Neural progenitor cell (in vitro differentiated cells): ENCODE data around the gene HTR3A. TPM values are rescaled to one million over a fixed set of nuclear protein-coding genes. Genes with fewer than 3 reads are reported as not detected.
"Not testable (repeated sequence)": the region's sequence is repeated elsewhere in the genome, so short reads cannot be mapped to it uniquely, and the experiment has no call there.

Source experiments
- DNase-seq: peaks from one replicate; pipeline ENCODE4 v3.0.0-alpha.2; 2016; ENCODE audit warnings: low spot score
- H2AFZ ChIP-seq: fragments of 200-600 bp; sonication (generic); replicated peaks from 2 replicates; pipeline ENCODE4 v1.6.1; 2016; ENCODE audit warnings: antibody characterized with exemption
- H3F3A ChIP-seq: fragments of 200-600 bp; sonication (generic); 2 replicates; pipeline ENCODE4 v1.6.1; 2016; ENCODE audit warnings: antibody characterized with exemption, low read depth
- H3K27ac ChIP-seq: fragments of 200-600 bp; sonication (generic); 2 replicates; pipeline ENCODE4 v1.5.1; 2016; ENCODE audit warnings: mild to moderate bottlenecking
- H3K27me3 ChIP-seq: fragments of 200-600 bp; sonication (generic); 2 replicates; pipeline ENCODE4 v1.6.1; 2016; ENCODE audit warnings: mild to moderate bottlenecking, moderate library complexity
- H3K36me3 ChIP-seq: fragments of 200-600 bp; sonication (generic); 2 replicates; pipeline ENCODE4 v1.5.1; 2016
- H3K4me1 ChIP-seq: fragments of 200-600 bp; sonication (generic); 2 replicates; pipeline ENCODE4 v1.6.1; 2016; ENCODE audit warnings: mixed run types
- H3K4me2 ChIP-seq: fragments of 200-600 bp; sonication (generic); 2 replicates; pipeline ENCODE4 v1.6.1; 2016
- H3K4me3 ChIP-seq: fragments of 200-600 bp; sonication (generic); 2 replicates; pipeline ENCODE4 v1.5.1; 2016
- H3K79me2 ChIP-seq: fragments of 200-600 bp; sonication (generic); 2 replicates; pipeline ENCODE4 v1.6.1; 2016; ENCODE audit warnings: low read depth
- H3K9ac ChIP-seq: fragments of 200-600 bp; sonication (generic); 2 replicates; pipeline ENCODE4 v1.6.1; 2016
- H3K9me3 ChIP-seq: fragments of 200-600 bp; sonication (generic); 2 replicates; pipeline ENCODE4 v1.5.1; 2016; ENCODE audit warnings: low read depth
- H4K20me1 ChIP-seq: fragments of 200-600 bp; sonication (generic); 2 replicates; pipeline ENCODE4 v1.6.1; 2016; ENCODE audit warnings: low read depth
- H3K27ac Mint-ChIP-seq: 3 replicates; pipeline ENCODE4 v1.8.0; 2021; ENCODE audit warnings: mixed read lengths
- H3K27me3 Mint-ChIP-seq: 2 replicates; pipeline ENCODE4 v1.8.0; 2022; ENCODE audit warnings: low read depth, mild to moderate bottlenecking, inconsistent platforms, moderate library complexity, mixed read lengths; ENCODE audit not compliant: insufficient read depth
- H3K36me3 Mint-ChIP-seq: 3 replicates; pipeline ENCODE4 v1.8.0; 2021; ENCODE audit warnings: mixed read lengths
- H3K4me1 Mint-ChIP-seq: 3 replicates; pipeline ENCODE4 v1.8.0; 2021; ENCODE audit warnings: mixed read lengths
- H3K4me3 Mint-ChIP-seq: 3 replicates; pipeline ENCODE4 v1.8.0; 2021; ENCODE audit warnings: mild to moderate bottlenecking, moderate library complexity, mixed read lengths
- H3K9me3 Mint-ChIP-seq: 3 replicates; pipeline ENCODE4 v1.8.0; 2020; ENCODE audit warnings: mixed read lengths
- CTCF ChIP-seq: fragments of 200-600 bp; sonication (generic); IDR thresholded peaks from 2 replicates; pipeline ENCODE4 v1.5.1; 2017; ENCODE audit warnings: antibody characterized with exemption, mild to moderate bottlenecking
- EZH2 ChIP-seq: fragments of 200-600 bp; sonication (generic); IDR thresholded peaks from 2 replicates; pipeline ENCODE4 v1.6.1; 2017; ENCODE audit warnings: antibody characterized with exemption, mild to moderate bottlenecking, moderate library complexity
- EZH2phosphoT487 ChIP-seq: fragments of 200-600 bp; sonication (generic); IDR thresholded peaks from 2 replicates; pipeline ENCODE4 v1.6.1; 2017; ENCODE audit warnings: antibody characterized with exemption
- total RNA-seq: library from RNA; depleted of rRNA; stranded (reverse); fragments of >200 nt; gene quantifications from 2 replicates; pipeline ENCODE4 v1.2.3, GENCODE V29; 2015; ENCODE audit warnings: low replicate concordance

Gene HTR3A
- total RNA-seq, 1 donor from 2014 or later: not detected

GRCh38 chr11:113937918-113938317 is 37.0 kb upstream of the HTR3A start:
- no peak overlapping the region for H3K27ac ChIP-seq
- TF ChIP-seq EZH2phosphoT487 (no peak), CTCF (no peak), EZH2 (no peak)
- no peaks in the 10 kb centered on the region for H3F3A ChIP-seq
- no peaks in the 10 kb centered on the region for H3K36me3 ChIP-seq
- no peak for DNase-seq
- H4K20me1 ChIP-seq: no peaks in the 10 kb centered on the region
- no peak overlapping the region for H3K9ac ChIP-seq
- no peaks in the 10 kb centered on the region for H3K4me1 ChIP-seq
- no peak overlapping the region for H3K4me2 ChIP-seq
- no peaks in the 10 kb centered on the region for H3K9me3 Mint-ChIP-seq
- H2AFZ ChIP-seq: no peak overlapping the region
- no peaks in the 10 kb centered on the region for H3K79me2 ChIP-seq
- no peaks in the 10 kb centered on the region for H3K36me3 Mint-ChIP-seq
- H3K9me3 ChIP-seq: no peaks in the 10 kb centered on the region
- no peaks in the 10 kb centered on the region for H3K27me3 ChIP-seq
- H3K4me3 Mint-ChIP-seq: no peak overlapping the region
- peaks cover 2% of the 10 kb centered on the region for H3K4me1 Mint-ChIP-seq
- peaks cover 5% of the 10 kb centered on the region for H3K27me3 Mint-ChIP-seq
- no peak overlapping the region for H3K27ac Mint-ChIP-seq
- H3K4me3 ChIP-seq: no peak overlapping the region

- Histone ChIP-seq H3K27me3 (no peaks in the 10 kb centered on the region), H3F3A (no peaks in the 10 kb centered on the region), H3K4me1 (no peaks in the 10 kb centered on the region), H3K36me3 (no peaks in the 10 kb centered on the region), H2AFZ (no peak overlapping the region), H3K4me2 (no peak overlapping the region), H4K20me1 (no peaks in the 10 kb centered on the region), H3K4me3 (no peak overlapping the region), H3K27ac (no peak overlapping the region), H3K9me3 (no peaks in the 10 kb centered on the region), H3K9ac (no peak overlapping the region), H3K79me2 (no peaks in the 10 kb centered on the region)
- no peak for TF ChIP-seq CTCF
- no peak for TF ChIP-seq EZH2phosphoT487
- no peak for TF ChIP-seq EZH2
- H3K9me3 Mint-ChIP-seq: no peaks in the 10 kb centered on the region
- H3K27me3 Mint-ChIP-seq: peaks cover 7% of the 10 kb centered on the region
- H3K4me1 Mint-ChIP-seq: no peaks in the 10 kb centered on the region
- no peaks in the 10 kb centered on the region for H3K36me3 Mint-ChIP-seq
- DNase-seq: no peak
- H3K27ac Mint-ChIP-seq: no peak overlapping the region
- H3K4me3 Mint-ChIP-seq: no peak overlapping the region
Measured at GRCh38 chr11:113942256-113942655, 32.7 kb upstream of the HTR3A start.

GRCh38 chr11:113946162-113946561 is 28.7 kb upstream of the HTR3A start:
- not testable (repeated sequence) for H3K9ac ChIP-seq, H3F3A ChIP-seq, H3K79me2 ChIP-seq, H3K9me3 ChIP-seq, H3K36me3 ChIP-seq, H3K36me3 Mint-ChIP-seq, H3K4me3 Mint-ChIP-seq, H2AFZ ChIP-seq, H3K9me3 Mint-ChIP-seq, H3K4me2 ChIP-seq, H3K27ac Mint-ChIP-seq, H3K27me3 Mint-ChIP-seq, DNase-seq, H3K4me3 ChIP-seq, H3K4me1 ChIP-seq, H3K4me1 Mint-ChIP-seq, H4K20me1 ChIP-seq, H3K27me3 ChIP-seq, H3K27ac ChIP-seq

- H3K27me3 Mint-ChIP-seq: peaks cover 12% of the 10 kb centered on the region
- Histone ChIP-seq H2AFZ (no peak overlapping the region), H3K27me3 (no peaks in the 10 kb centered on the region), H4K20me1 (no peaks in the 10 kb centered on the region), H3K9ac (no peak overlapping the region), H3K4me1 (peaks cover 9% of the 10 kb centered on the region), H3K4me3 (no peak overlapping the region), H3F3A (peaks cover 7% of the 10 kb centered on the region), H3K9me3 (no peaks in the 10 kb centered on the region), H3K79me2 (no peaks in the 10 kb centered on the region), H3K4me2 (no peak overlapping the region), H3K36me3 (no peaks in the 10 kb centered on the region), H3K27ac (no peak overlapping the region)
- TF ChIP-seq EZH2: no peak
- no peak for TF ChIP-seq EZH2phosphoT487
- TF ChIP-seq CTCF: no peak
- H3K27ac Mint-ChIP-seq: no peak overlapping the region
- H3K4me1 Mint-ChIP-seq: peaks cover 20% of the 10 kb centered on the region
- no peak for DNase-seq
- no peaks in the 10 kb centered on the region for H3K36me3 Mint-ChIP-seq
- no peaks in the 10 kb centered on the region for H3K9me3 Mint-ChIP-seq
- no peak overlapping the region for H3K4me3 Mint-ChIP-seq
Measured at GRCh38 chr11:113947994-113948393, 26.9 kb upstream of the HTR3A start.
